ENCODE measurements around the gene ZNF578. TPM values are rescaled to one million over a fixed set of nuclear protein-coding genes. Genes with fewer than 3 reads are reported as not detected.
"Not testable (repeated sequence)": the region's sequence is repeated elsewhere in the genome, so short reads cannot be mapped to it uniquely, and the experiment has no call there.

Gene ZNF578
- total RNA-seq, 4 donors from 2014 or later = 2.7 to 6.9 (median 3.8) TPM

DNA sequence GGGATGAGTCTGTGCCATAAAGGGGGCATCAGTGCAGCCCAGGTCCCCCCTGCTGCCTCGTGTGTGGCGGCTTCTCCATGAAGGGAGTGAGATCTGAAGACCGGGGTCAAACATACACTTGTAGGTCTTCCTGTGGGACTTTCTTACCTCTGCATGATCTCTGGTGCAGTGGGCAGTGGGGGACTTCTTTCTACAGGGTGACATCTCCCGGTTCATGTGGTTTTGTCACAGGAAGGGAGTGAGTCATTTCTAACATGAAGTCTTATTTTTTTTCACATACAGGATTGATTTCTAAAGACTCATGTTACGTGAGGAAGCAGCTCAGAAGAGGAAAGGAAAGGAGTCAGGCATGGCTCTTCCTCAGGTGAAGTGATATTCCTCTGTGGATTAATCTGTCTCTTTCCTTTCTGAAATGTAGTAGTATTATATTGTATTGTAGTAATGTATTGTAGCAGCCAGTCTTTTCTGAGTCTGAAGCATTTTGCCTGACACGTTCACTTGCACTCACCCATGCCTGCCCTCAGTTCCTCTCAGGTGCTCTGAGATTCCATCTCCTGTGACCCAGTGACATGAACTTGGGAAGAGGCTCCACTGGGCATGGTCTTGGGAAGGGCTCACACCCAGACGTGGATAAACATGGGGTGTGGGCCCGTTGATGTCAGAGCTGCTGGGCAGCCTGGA is 89.8 kb downstream of the ZNF578 start:
- no peak overlapping the region for H3K27ac ChIP-seq
- 82 to 94% methylated on average over 8 of the region's 8 CpGs for WGBS, 2 donors
- TF ChIP-seq, protein P1, sequence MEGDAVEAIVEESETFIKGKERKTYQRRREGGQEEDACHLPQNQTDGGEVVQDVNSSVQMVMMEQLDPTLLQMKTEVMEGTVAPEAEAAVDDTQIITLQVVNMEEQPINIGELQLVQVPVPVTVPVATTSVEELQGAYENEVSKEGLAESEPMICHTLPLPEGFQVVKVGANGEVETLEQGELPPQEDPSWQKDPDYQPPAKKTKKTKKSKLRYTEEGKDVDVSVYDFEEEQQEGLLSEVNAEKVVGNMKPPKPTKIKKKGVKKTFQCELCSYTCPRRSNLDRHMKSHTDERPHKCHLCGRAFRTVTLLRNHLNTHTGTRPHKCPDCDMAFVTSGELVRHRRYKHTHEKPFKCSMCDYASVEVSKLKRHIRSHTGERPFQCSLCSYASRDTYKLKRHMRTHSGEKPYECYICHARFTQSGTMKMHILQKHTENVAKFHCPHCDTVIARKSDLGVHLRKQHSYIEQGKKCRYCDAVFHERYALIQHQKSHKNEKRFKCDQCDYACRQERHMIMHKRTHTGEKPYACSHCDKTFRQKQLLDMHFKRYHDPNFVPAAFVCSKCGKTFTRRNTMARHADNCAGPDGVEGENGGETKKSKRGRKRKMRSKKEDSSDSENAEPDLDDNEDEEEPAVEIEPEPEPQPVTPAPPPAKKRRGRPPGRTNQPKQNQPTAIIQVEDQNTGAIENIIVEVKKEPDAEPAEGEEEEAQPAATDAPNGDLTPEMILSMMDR (IDR thresholded peaks at IDR 0.05) = no peak
- TF ChIP-seq POLR2A (IDR thresholded peaks at IDR 0.05) = no peak
- peaks cover 0 to 3% of the 10 kb centered on the region in 2 donors for H3K4me1 ChIP-seq
- no peaks in the 10 kb centered on the region for H3K27me3 ChIP-seq
- no peak for DNase-seq
- no peak overlapping the region for H3K4me3 ChIP-seq (replicated peaks in 1 of 3)
- intact Hi-C loops (cut with DNase I) = no loop called here
- peaks cover 13 to 16% of the 10 kb centered on the region in 2 donors for H3K36me3 ChIP-seq
- no peaks in the 10 kb centered on the region for H3K9me3 ChIP-seq

DNA sequence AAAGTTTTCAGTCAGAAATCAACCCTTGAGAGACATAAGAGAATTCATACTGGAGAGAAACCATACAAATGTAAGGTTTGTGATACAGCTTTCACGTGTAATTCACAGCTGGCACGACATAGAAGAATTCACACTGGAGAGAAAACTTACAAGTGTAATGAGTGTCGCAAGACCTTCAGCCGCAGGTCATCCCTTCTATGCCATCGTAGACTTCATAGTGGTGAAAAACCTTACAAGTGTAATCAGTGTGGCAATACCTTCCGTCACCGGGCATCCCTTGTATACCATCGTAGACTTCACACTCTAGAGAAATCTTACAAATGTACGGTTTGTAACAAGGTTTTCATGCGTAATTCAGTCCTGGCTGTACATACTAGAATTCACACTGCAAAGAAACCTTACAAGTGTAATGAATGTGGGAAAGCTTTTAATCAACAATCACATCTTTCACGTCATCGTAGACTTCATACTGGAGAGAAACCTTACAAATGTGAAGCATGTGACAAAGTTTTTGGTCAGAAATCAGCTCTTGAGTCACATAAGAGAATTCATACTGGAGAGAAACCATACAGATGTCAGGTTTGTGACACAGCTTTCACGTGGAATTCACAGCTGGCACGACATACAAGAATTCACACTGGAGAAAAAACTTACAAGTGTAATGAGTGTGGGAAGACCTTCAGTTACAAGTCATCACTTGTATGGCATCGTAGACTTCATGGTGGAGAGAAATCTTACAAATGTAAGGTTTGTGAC is 101.0 kb downstream of the ZNF578 start:
- Histone ChIP-seq H3K27me3 (no peaks in the 10 kb centered on the region), H3K9me3 (no peaks in the 10 kb centered on the region), H3K36me3 (peaks cover 27 to 36% of the 10 kb centered on the region in 2 donors), H3K4me1 (no peaks in the 10 kb centered on the region), H3K27ac (no peak overlapping the region), H3K4me3 (replicated peaks in 1 of 3) (no peak overlapping the region)
- no peak for DNase-seq
- 97% methylated on average over 15 of the region's 15 CpGs for WGBS, 2 donors
- TF ChIP-seq, protein P1 (IDR thresholded peaks at IDR 0.05) = no peak
- TF ChIP-seq POLR2A (IDR thresholded peaks at IDR 0.05) = no peak
- intact Hi-C loops (cut with DNase I) = no loop called here

DNA sequence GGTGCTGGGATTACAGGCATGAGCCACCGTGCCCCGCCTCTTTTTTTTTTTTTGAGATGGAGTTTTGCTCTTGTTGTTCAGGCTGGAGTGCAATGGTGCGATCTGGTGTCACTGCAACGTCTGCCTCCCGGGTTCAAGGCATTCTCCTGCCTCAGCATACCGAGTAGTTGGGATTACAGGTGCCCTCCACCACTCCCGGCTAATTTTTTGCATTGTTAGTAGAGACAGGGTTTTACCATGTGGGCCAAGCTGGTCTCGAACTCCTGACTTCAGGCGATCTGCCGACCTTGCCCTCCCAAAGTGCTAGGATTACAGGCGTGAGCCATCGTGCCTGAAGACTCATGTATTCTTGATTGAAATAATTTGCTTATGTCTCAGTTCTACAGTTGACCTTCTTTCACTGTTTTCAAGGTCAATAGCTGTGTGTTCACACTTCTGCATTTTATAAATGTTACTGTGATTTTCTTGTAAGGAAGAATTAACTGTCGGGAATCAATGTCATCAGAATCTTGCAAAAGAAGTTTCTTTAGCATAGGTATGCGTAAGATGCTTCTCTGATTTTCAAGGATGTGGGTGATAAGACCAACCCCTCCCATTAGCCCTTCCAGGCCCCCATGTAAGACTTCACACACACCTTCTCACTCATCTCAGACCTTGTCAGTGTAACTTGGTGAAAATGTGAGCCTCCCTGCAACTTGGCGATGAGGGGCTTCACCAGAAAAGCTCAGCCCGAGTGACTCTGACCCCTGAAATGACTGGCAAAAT is 104.1 kb downstream of the ZNF578 start:
- Histone ChIP-seq H3K27me3 (no peaks in the 10 kb centered on the region), H3K4me1 (no peaks in the 10 kb centered on the region), H3K4me3 (replicated peaks in 1 of 3) (no peak overlapping the region), H3K9me3 (no peaks in the 10 kb centered on the region), H3K36me3 (peaks cover 25 to 28% of the 10 kb centered on the region in 2 donors), H3K27ac (no peak overlapping the region)
- TF ChIP-seq POLR2A (IDR thresholded peaks at IDR 0.05) = no peak
- TF ChIP-seq, protein P1 (IDR thresholded peaks at IDR 0.05) = no peak
- WGBS, 2 donors = 97% methylated on average over 16 of the region's 16 CpGs
- DNase-seq = no peak
- intact Hi-C loops (cut with DNase I) = no loop called here

DNA sequence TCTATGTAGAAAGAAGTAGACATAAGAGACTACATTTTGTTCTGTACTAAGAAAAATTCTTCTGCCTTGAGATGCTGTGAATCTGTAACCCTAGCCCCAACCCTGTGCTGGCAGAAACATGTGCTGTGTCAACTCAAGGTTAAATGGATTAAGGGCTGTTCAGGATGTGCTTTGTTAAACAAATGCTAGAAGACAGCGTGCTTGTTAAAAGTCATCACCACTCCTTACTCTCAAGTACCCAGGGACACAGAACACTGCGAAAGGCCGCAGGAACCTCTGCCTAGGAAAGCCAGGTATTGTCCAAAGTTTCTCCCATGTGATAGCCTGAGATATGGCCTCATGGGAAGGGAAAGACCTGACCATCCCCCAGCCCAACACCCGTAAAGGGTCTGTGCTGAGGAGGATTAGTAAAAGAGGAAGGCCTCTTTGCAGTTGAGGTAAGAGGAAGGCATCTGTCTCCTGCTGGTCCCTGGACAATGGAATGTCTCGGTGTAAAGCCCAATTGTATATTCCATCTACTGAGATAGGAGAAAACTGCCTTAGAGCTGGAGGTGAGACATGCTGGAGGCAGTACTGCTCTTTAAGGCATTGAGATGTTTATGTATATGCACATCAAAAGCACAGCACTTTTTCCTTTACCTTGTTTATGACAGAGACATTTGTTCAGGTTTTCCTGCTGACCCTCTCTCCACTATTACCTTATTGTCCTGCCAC is 105.5 kb downstream of the ZNF578 start:
- peaks cover 13 to 15% of the 10 kb centered on the region in 2 donors for H3K36me3 ChIP-seq
- H3K9me3 ChIP-seq; H3K27ac ChIP-seq; intact Hi-C loops (cut with DNase I); H3K27me3 ChIP-seq; H3K4me1 ChIP-seq; H3K4me3 ChIP-seq (replicated peaks in 1 of 3): not testable (repeated sequence)
- DNase-seq = peak in 1 of 2 donors; percentile 6
- WGBS, 2 donors = 60 to 76% methylated on average over 5 of the region's 5 CpGs

DNA sequence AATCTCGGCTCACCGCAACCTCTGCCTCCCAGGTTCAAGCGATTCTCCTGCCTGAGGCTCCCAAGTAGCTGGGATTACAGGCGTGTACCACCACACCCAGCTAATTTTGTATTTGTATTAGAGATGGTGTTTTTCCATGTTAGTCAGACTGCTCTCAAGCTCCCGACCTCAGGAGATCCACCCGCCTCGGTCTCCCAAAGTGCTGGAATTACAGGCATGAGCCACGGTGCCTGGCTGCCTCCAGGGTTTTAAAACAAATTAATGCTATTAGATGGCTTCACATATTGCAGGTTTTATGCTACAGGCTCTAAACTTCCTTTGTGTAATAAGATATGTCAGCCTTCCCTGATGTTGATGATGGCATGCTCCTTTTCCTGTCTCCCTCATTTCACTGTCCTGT is 108.3 kb downstream of the ZNF578 start:
- WGBS, 2 donors = 95 to 98% methylated on average over 8 of the region's 8 CpGs
- H3K36me3 ChIP-seq, H3K27ac ChIP-seq: not testable (repeated sequence)

More for the DNA sequence above, 108.3 kb downstream of the ZNF578 start:
- DNase-seq; H3K9me3 ChIP-seq; H3K4me3 ChIP-seq (replicated peaks in 1 of 3); intact Hi-C loops (cut with DNase I); H3K27me3 ChIP-seq; H3K4me1 ChIP-seq: not testable (repeated sequence)

Other genes starting within 250 kb of the ZNF578 start
- gene ZNF766, start 184.0 kb upstream of the ZNF578 start, total RNA-seq = 10 to 100 TPM; 13.2 to 26.5 (median 16.1) TPM
- 10 to 100 TPM; 12.6 to 14.4 (median 12.8) TPM for gene ZNF480, start 156.4 kb upstream of the ZNF578 start, total RNA-seq
- gene ZNF610, start 117.3 kb upstream of the ZNF578 start, total RNA-seq = 10 to 100 TPM in 1 of 4 donors, 1 to 10 TPM in 3; 4.3 to 10.6 (median 7.1) TPM
- 10 to 100 TPM; 31.1 to 49.4 (median 36.7) TPM for gene ZNF880, start 83.6 kb upstream of the ZNF578 start, total RNA-seq
- 10 to 100 TPM; 25.3 to 63.3 (median 43.3) TPM for gene ZNF528, start 55.7 kb upstream of the ZNF578 start, total RNA-seq
- 1 to 10 TPM in 1 of 4 donors, under 1 TPM in 2, not detected in 1; 0.50 to 1.2 (median 0.54) TPM for gene ZNF534, start 24.4 kb upstream of the ZNF578 start, total RNA-seq
- gene ZNF808, start 74.1 kb downstream of the ZNF578 start, total RNA-seq = 10 to 100 TPM; 33.4 to 98.3 (median 58.9) TPM
- 10 to 100 TPM; 22.3 to 39.3 (median 28.3) TPM for gene ZNF701, start 116.7 kb downstream of the ZNF578 start, total RNA-seq
- 100 to 1,000 TPM in 2 of 4 donors, 10 to 100 TPM in 2; 75.3 to 125 (median 97.0) TPM for gene ZNF83, start 184.8 kb downstream of the ZNF578 start, total RNA-seq

All from thyroid gland (tissue), 4 donors.